HG03108 (cell line): ENCODE data around the gene MERTK.
"Not testable (repeated sequence)": the region's sequence is repeated elsewhere in the genome, so short reads cannot be mapped to it uniquely, and the experiment has no call there.

Source experiments
- ATAC-seq: cut with Tn5 transposase; IDR thresholded peaks from one replicate; pipeline ENCODE4 v1.9.1; 2021; ENCODE audit warnings: moderate library complexity; ENCODE audit not compliant: unreplicated experiment

Gene MERTK

GRCh38 chr2:112034924-112035323 lies 136.5 kb downstream of the MERTK start:
- ATAC-seq = no peak

DNA sequence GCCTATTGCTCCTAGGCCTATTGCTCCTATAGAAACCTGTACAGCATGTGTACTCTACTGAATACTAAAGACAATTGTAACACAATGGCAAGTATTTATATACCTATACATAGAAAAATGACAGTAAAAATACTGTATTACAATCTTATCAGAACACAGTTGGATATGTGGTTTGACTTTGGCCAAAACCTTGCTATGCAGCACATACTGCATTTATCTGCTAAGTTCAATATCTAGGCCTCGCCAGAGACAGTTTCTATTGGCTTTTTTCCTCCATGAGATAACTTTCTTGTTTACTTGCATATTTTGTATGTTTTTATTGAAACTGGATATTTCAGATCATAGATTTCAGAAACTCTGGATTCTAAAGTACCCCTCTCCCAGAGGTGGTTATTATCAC lies 137.4 kb downstream of the MERTK start:
- no peak for ATAC-seq

- ATAC-seq = not testable (repeated sequence)
These were observed 141.1 kb downstream of the MERTK start for GRCh38 chr2:112039556-112039955.

- ATAC-seq = not testable (repeated sequence)
These were observed 141.7 kb downstream of the MERTK start for GRCh38 chr2:112040066-112040465.

DNA sequence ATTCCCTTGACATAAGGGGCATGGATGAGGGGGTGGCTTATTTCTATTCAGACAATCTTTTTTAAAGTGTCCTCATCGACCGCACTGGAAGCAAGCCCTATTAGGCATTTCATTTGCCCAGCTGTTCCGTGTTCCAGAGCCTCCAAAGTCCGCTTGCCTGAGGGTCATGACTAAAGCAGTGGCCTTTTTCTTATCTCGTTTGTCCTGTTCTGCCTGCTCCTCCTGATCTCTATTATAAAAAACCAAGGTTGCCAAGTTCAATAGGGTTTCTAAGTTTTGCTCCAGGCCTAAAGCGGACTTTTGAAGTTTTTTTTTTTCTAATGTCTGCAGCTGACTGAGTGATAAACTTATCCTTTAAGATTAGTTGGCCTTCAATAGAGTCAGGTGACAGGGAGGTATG lies 143.1 kb downstream of the MERTK start:
- not testable (repeated sequence) for ATAC-seq

DNA sequence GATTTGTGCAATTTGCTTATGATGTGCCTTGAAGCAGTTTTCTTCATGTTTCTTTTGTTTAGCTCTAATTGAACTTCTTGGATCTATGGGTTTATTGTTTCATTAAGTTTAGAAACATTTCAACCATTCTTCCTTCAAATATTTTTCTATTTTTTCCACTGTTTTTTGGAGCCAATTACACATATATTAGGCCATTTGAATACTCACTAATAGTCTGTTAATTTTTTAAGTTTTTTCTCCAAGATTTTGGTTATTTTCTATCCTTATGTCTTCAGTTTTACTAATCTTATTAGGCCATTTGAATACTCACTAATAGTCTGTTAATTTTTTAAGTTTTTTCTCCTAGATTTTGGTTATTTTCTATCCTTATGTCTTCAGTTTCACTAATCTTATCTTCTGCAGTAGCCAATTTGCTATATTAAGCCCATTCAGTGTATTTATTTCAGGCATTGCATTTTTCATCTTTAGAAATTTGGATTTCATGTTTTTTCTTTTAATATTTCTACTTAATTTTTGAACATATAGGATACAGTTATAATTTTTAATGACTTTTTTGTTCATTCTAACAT lies 147.1 kb downstream of the MERTK start:
- ATAC-seq = no peak

DNA sequence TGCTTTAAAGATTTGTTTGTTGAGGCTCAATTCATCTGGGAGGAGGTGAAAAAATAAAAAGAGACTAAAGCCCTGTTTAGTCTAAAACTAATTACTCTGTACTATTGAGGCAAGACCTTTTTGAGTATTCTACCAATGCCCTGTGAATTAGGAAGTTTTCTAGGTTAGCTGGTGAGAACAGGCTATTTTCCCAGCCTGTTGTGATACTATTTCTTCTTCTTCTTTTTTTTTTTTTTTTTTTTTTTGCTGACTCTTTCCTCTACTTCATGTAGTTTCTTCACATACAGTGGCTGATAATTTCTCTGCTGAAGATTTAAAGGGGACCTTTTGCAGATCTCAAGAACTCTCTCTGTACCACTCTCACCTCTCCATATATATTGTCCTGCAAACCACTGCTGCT lies 147.8 kb downstream of the MERTK start:
- ATAC-seq = no peak

DNA sequence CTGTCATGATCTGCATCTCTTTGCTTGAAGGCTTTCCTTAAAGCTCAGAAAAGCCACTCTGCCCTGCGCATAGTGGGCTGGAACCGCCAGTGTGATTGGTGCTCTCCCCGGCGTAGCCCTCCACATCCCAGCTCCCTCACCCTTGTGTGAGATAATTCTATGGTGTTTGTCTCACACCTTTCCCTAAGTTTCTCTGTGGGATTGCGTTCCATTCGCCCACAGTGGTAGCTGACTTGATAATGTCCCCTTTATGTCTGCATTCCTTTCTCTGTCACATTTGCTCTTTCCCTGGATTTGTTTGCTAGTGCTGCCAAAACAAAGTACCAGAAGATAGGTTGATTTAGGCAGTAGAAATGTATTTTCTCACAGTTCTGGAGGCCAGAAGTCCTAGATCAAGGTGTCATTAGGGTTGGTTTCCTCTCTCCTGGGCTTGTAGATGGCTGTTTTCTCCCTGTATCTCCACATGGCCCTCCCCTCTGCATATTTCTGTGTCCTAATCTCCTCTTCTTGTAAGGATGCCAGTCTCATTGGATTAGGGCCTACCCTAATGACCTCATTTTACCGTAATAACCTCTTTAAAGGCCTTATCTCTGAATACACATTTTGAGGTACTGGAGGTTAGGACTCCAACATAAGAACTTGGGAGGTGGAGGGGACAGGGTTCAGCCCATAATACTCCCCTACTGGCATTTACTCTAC lies 149.3 kb downstream of the MERTK start:
- ATAC-seq = no peak

GRCh38 chr2:112048236-112048592 lies 149.8 kb downstream of the MERTK start:
- no peak for ATAC-seq

GRCh38 chr2:112048887-112049286 lies 150.5 kb downstream of the MERTK start:
- peak; percentile 58 for ATAC-seq

DNA sequence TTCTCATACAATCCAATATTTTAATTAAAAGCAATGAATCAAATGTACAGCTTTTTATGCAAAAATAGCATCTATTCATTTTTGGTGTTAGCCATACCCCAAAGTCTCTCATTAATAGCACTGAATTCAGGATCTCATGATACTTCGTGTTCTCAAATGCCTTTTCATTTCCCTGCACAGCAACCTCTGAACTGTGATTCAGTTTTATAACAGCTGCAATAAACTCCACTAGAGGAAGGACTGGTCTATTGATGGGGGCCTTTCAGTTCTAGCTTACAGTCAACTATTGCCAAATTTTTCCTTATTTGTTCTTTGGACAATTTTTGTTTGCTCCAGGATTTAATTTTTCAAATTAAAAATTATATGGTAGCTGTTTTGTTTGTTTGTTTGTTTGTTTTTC lies 151.9 kb downstream of the MERTK start:
- no peak for ATAC-seq

- peak; percentile 55 for ATAC-seq
These were observed 155.8 kb downstream of the MERTK start for GRCh38 chr2:112053917-112054846.

DNA sequence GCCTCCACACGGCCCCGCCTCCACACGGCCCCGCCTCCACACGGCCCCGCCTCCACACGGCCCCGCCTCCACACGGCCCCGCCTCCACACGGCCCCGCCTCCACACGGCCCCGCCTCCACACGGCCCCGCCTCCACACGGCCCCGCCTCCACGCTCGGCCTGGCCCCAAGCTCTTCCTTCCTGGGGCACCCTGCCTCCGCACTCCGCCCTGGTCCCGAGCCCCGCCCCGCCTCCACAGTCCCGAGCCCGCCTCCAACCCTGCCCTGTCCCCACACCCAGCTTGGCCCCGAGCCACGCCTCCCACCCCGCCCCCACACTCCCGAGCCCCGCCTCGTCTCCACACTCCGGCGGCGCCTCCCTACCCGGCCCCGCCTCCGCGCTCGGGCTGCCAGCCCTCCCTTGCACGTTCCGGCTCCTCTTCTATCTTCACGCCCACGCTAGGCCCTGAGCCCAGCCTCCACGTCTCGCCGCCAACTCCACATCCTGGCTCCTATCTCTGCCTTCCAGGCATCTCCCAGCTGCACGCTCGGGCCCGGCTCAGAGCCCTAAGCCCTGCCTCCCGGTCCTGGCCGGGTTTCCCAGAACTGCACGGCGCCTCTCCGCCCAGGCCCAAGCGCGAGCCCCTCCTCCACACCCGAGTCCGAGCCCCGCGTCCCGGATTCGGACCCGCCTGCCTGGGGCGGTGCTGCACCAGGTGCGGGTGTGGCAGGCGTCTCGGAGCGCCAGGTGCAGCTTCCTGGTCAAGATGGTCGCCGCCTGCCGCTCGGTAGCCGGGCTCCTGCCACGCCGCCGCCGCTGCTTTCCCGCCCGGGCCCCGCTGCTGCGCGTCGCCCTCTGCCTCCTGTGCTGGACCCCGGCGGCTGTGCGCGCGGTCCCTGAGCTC lies 156.7 kb downstream of the MERTK start, which contains the start of gene TMEM87B:
TSS of gene TMEM87B (plus strand) at position 423 of the 883 bp plus-strand sequence. CDS start at position 746, 323 bp downstream.
- peak; percentile 64 for ATAC-seq

GRCh38 chr2:112055730-112056625 lies 157.6 kb downstream of the MERTK start:
- ATAC-seq = no peak

DNA sequence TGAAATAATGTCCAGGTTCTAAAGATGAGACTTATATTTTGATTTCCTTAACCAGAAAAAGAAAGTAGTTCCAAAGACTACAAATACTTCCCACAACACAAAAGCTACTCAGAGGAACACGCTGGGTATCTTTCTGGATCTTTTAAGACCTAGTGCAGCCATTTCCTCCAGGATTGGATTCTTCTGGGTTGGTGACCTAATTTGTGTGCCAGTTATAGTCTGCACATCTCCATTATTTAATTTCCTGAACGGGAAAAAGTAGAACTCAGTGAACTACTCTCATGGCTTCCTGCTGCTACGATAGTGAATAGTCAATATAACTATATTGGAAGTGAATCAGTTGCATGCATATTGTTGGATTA lies 158.2 kb downstream of the MERTK start:
- ATAC-seq = no peak

DNA sequence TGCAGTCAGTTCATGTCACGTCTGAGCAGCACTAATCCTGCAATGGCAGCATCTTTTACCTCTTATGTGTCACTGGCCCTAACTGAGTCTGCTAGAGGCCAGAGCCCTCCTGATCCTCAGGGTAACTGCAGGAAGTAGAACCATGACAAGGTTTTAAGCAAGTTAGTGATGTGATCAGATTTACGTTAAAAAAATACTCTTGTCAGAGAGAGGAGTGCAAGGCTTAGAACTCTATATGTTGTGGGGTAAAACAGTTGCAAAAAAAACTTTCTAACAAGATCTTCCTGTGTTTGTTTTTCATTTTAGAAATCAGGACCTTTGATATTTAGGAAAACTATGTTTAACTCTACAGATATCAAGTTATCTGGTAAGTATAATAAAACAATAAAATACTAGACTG lies 161.3 kb downstream of the MERTK start:
- ATAC-seq = no peak

GRCh38 chr2:112061299-112061698 lies 162.9 kb downstream of the MERTK start:
- no peak for ATAC-seq

- no peak for ATAC-seq
These were observed 163.4 kb downstream of the MERTK start for GRCh38 chr2:112061840-112062239.

DNA sequence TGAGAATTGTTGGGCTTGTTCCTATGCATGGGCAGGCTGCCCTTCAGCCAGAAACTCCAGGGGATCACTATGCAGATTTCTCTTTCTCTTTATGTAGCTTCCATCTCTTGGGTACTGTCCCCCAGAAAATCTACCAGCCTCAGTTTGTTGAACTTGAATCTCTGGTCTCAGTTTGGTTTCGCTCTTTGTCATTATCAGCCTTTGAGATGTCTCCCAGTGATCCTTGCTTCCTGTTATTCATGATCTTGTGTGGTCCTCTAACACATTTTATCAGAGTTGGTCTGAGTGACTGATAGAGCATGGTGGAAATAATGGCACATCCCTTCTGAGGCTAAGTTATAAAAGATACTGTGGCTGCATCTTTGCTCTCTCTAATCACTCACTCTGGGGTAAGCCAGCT lies 164.5 kb downstream of the MERTK start:
- ATAC-seq = no peak

GRCh38 chr2:112065486-112065885 lies 167.1 kb downstream of the MERTK start:
- ATAC-seq = no peak
